Panc1 (cell line): Measurements from ENCODE around the gene NDEL1. TPM values are rescaled to one million over a fixed set of nuclear protein-coding genes. Genes with fewer than 3 reads are reported as not detected.

ENCODE experiments used
- ATAC-seq: fragments of 200-7000 bp; cut with Tn5 transposase; 2 replicates; pipeline ENCODE4 v1.9.1; 2020; ENCODE audit warnings: mild to moderate bottlenecking, moderate library complexity
- BruUV-seq: library from RNA; stranded (reverse); fragments of 400-500 nt; replicated peaks from 2 replicates; lab custom pipeline; 2021; lab: Mats Ljungman, UMichigan
- CTCF ChIA-PET: fragments of 300-600 bp; sonication (Branson Sonifier 250); formaldehyde crosslinking; loops from one replicate; lab custom pipeline; 2022; ENCODE audit warnings: antibody characterized with exemption; lab: Charles Lee
- POLR2A ChIA-PET: fragments of 300-600 bp; sonication (Branson Sonifier 250); formaldehyde crosslinking; loops from one replicate; lab custom pipeline; 2022; ENCODE audit warnings: antibody characterized with exemption; lab: Charles Lee
- DNase-seq: peaks from one replicate; pipeline ENCODE4 v3.0.0-alpha.2; 2010; ENCODE audit warnings: low read depth, low spot score
- H3K27ac ChIP-seq: 2 replicates; pipeline ENCODE4 v1.5.1; 2011; ENCODE audit warnings: mild to moderate bottlenecking, low read length, inconsistent platforms
- H3K27me3 ChIP-seq: fragments of 200-500 bp; sonication (Bioruptor generic); 2 replicates; pipeline ENCODE4 v1.6.0; 2014; ENCODE audit warnings: low read length, inconsistent platforms; ENCODE audit not compliant: control insufficient read depth, insufficient read depth
- H3K36me3 ChIP-seq: fragments of 200-500 bp; sonication (Bioruptor generic); 2 replicates; pipeline ENCODE4 v1.5.1; 2014; ENCODE audit warnings: inconsistent platforms, mild to moderate bottlenecking, low read length, moderate library complexity; ENCODE audit not compliant: control insufficient read depth, insufficient read depth
- H3K4me1 ChIP-seq: 2 replicates; pipeline ENCODE4 v1.5.1; 2011; ENCODE audit warnings: inconsistent platforms, mild to moderate bottlenecking, low read length, moderate library complexity; ENCODE audit not compliant: control insufficient read depth, insufficient read depth
- H3K4me3 ChIP-seq, 2 experiments: 2 replicates each; pipeline ENCODE4 v1.5.1; 2011 to 2012; ENCODE audit warnings: low read depth in 2 of 2, low read length in 2 of 2, mild to moderate bottlenecking in 2 of 2, inconsistent platforms in 1 of 2, moderate library complexity in 1 of 2
- H3K9me3 ChIP-seq: fragments of 200-500 bp; sonication (Bioruptor generic); 2 replicates; pipeline ENCODE4 v1.5.1; 2014; ENCODE audit warnings: low read depth, mild to moderate bottlenecking, inconsistent platforms, low read length, moderate library complexity; ENCODE audit not compliant: control insufficient read depth, insufficient read depth
- CTCF ChIP-seq: fragments of 450-650 bp; IDR thresholded peaks from 2 replicates; pipeline ENCODE4 v1.5.1; 2017; ENCODE audit warnings: mild to moderate bottlenecking
- POLR2AphosphoS5 ChIP-seq: IDR thresholded peaks from 2 replicates; pipeline ENCODE4 v1.6.1; 2012; ENCODE audit warnings: mild to moderate bottlenecking, low read depth, low read length, moderate library complexity
- SIN3A ChIP-seq: IDR thresholded peaks from 2 replicates; pipeline ENCODE4 v1.6.1; 2012; ENCODE audit warnings: low read depth, mild to moderate bottlenecking, low read length, moderate library complexity, borderline replicate concordance; ENCODE audit not compliant: insufficient read depth
- TCF7L2 ChIP-seq: IDR thresholded peaks from 2 replicates; pipeline ENCODE4 v1.6.1; 2011; ENCODE audit warnings: mild to moderate bottlenecking, low read depth, low read length, inconsistent platforms
- in situ Hi-C: cut with HindIII; loops from 2 replicates; pipeline ENCODE4 v1.10.0; 2016; ENCODE audit warnings: low sequenced_read_pairs, low pct_unique_long_range_greater_than_20kb
- intact Hi-C: fragments of 100-400 bp; cut with micrococcal nuclease; formaldehyde crosslinking; loops from one replicate; pipeline ENCODE4 v1.10.0; 2022; ENCODE audit not compliant: unreplicated experiment
- total RNA-seq: library from RNA; stranded (reverse); gene quantifications from one replicate; pipeline ENCODE4 v1.2.1, GENCODE V29; 2021; ENCODE audit not compliant: unreplicated experiment
- TF ChIP-seq, protein P1 (sequence below), 2 experiments: IDR thresholded peaks; 2 replicates each; pipeline ENCODE4 v1.6.1; 2011 to 2012; ENCODE audit warnings: low read depth in 2 of 2, control low read depth in 1 of 2, low read length in 1 of 2, mild to moderate bottlenecking in 1 of 2, moderate library complexity in 1 of 2; ENCODE audit not compliant: insufficient read depth in 1 of 2

The NDEL1 gene
- total RNA-seq, 1 experiment from 2014 or later, result 44.8 TPM

DNA sequence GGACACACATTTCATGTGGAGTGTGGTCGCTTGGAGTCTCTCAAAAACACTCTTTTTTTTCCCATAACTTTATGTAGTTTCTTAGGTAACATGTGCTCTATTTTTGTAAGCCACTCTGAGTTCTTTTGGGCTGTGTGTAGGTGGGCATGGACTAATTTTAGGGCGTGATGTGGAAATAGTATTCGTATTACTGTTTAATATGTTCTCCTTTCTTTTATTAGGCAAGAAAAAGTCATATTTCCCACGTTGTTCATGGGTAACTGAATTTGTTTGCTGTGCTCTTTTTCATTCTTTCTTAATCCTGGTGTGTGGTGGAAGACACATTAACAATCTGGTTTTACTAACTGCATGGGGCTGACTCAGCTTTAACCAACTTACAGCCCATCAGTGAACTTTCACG is 27.4 kb downstream of the NDEL1 start:
- CTCF ChIA-PET, result no interaction called here
- no TSS peak for BruUV-seq

GRCh38 chr17:8464941-8465340 is 29.3 kb downstream of the NDEL1 start:
- intact Hi-C loops, result no loop called here
- no TSS peak for BruUV-seq
- Histone ChIP-seq H3K4me1 (no peaks in the 10 kb centered on the region), H3K36me3 (peaks cover 11% of the 10 kb centered on the region), H3K9me3 (no peaks in the 10 kb centered on the region), H3K27ac (no peak overlapping the region), H3K27me3 (no peaks in the 10 kb centered on the region), H3K4me3 (no peak overlapping the region)
- DNase-seq (no peak), ATAC-seq (no peak)
- POLR2A ChIA-PET, result no interaction called here
- CTCF ChIA-PET, result no interaction called here
- TF ChIP-seq SIN3A (no peak), POLR2AphosphoS5 (no peak), TCF7L2 (no peak), CTCF (no peak)
- TF ChIP-seq, protein P1, sequence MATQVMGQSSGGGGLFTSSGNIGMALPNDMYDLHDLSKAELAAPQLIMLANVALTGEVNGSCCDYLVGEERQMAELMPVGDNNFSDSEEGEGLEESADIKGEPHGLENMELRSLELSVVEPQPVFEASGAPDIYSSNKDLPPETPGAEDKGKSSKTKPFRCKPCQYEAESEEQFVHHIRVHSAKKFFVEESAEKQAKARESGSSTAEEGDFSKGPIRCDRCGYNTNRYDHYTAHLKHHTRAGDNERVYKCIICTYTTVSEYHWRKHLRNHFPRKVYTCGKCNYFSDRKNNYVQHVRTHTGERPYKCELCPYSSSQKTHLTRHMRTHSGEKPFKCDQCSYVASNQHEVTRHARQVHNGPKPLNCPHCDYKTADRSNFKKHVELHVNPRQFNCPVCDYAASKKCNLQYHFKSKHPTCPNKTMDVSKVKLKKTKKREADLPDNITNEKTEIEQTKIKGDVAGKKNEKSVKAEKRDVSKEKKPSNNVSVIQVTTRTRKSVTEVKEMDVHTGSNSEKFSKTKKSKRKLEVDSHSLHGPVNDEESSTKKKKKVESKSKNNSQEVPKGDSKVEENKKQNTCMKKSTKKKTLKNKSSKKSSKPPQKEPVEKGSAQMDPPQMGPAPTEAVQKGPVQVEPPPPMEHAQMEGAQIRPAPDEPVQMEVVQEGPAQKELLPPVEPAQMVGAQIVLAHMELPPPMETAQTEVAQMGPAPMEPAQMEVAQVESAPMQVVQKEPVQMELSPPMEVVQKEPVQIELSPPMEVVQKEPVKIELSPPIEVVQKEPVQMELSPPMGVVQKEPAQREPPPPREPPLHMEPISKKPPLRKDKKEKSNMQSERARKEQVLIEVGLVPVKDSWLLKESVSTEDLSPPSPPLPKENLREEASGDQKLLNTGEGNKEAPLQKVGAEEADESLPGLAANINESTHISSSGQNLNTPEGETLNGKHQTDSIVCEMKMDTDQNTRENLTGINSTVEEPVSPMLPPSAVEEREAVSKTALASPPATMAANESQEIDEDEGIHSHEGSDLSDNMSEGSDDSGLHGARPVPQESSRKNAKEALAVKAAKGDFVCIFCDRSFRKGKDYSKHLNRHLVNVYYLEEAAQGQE (IDR thresholded peaks at IDR 0.05; ENCODE audit: insufficient read depth in 1 of 2, low read depth in 2 of 2, low read length in 1 of 2), result no peak
- in situ Hi-C loops, result no loop called here

More for the DNA sequence above, 27.4 kb downstream of the NDEL1 start:
- intact Hi-C loops (no loop called here), in situ Hi-C loops (no loop called here)
- POLR2A ChIA-PET, result no interaction called here
- H3K9me3 ChIP-seq, result no peaks in the 10 kb centered on the region
- H3K4me1 ChIP-seq, result no peaks in the 10 kb centered on the region
- ATAC-seq (no peak), DNase-seq (no peak)
- no peak overlapping the region for H3K27ac ChIP-seq
- no peaks in the 10 kb centered on the region for H3K27me3 ChIP-seq
- TF ChIP-seq CTCF (no peak), TCF7L2 (no peak), SIN3A (no peak), POLR2AphosphoS5 (no peak)
- TF ChIP-seq, protein P1 (IDR thresholded peaks at IDR 0.05; ENCODE audit: insufficient read depth in 1 of 2, low read depth in 2 of 2, low read length in 1 of 2), result no peak
- H3K36me3 ChIP-seq, result peaks cover 11% of the 10 kb centered on the region
- no peak overlapping the region for H3K4me3 ChIP-seq
